Measurements from ENCODE around the gene MAPKAP1.

The MAPKAP1 gene

GRCh38 chr9:125534971-125535701 is 171.9 kb downstream of the MAPKAP1 start:
- Histone ChIP-seq H3K27me3 (ENCODE audit: control insufficient read depth in 1 of 2, insufficient read depth in 2 of 2, low read length in 2 of 2) (no peaks in the 10 kb centered on the region), H3K9me3 (ENCODE audit: control insufficient read depth in 1 of 2, low read length in 2 of 2) (no peaks in the 10 kb centered on the region), H3K27ac (ENCODE audit: low read depth, low read length) (no peak overlapping the region), H3K36me3 (ENCODE audit: control insufficient read depth in 1 of 2, insufficient read depth in 2 of 2, low read length in 2 of 2) (no peaks in the 10 kb centered on the region), H3K4me1 (ENCODE audit: control insufficient read depth in 1 of 2, insufficient read depth in 2 of 2, low read length in 2 of 2) (peaks cover 0 to 17% of the 10 kb centered on the region in 2 donors), H3K4me3 (ENCODE audit: low read depth in 1 of 2, low read length in 2 of 2) (no peak overlapping the region), H3K9ac (ENCODE audit: low read depth in 1 of 2, low read length in 2 of 2) (no peak overlapping the region)

- H3K4me1 ChIP-seq (ENCODE audit: control insufficient read depth in 1 of 2, insufficient read depth in 2 of 2, low read length in 2 of 2): peaks cover 0 to 24% of the 10 kb centered on the region in 2 donors
- H3K4me3 ChIP-seq (ENCODE audit: low read depth in 1 of 2, low read length in 2 of 2): no peak overlapping the region
- no peaks in the 10 kb centered on the region for H3K27me3 ChIP-seq (ENCODE audit: control insufficient read depth in 1 of 2, insufficient read depth in 2 of 2, low read length in 2 of 2)
- H3K9me3 ChIP-seq (ENCODE audit: control insufficient read depth in 1 of 2, low read length in 2 of 2): no peaks in the 10 kb centered on the region
- no peak overlapping the region for H3K27ac ChIP-seq (ENCODE audit: low read depth, low read length)
- no peaks in the 10 kb centered on the region for H3K36me3 ChIP-seq (ENCODE audit: control insufficient read depth in 1 of 2, insufficient read depth in 2 of 2, low read length in 2 of 2)
- H3K9ac ChIP-seq (ENCODE audit: low read depth in 1 of 2, low read length in 2 of 2): no peak overlapping the region
Measured at GRCh38 chr9:125532812-125533594, 174.0 kb downstream of the MAPKAP1 start.

DNA sequence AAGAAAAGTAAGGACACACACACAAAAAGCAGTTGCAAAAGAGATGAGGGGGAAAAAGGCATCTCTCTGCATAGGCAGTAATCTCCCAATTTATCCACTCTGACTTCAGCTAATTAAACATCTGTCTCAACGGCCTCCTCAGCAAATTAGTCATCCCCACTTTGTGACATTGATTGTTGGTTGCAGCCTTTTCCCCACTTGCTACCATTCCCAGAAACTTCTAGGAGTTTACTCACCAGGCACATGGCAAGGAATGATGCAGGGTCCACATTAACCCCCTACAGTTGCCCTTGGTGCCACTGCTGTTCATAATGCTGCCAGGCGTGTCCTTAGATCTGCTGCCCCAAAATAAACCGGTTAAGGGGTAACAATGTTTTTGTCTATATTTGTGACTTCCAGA is 174.6 kb downstream of the MAPKAP1 start:
- Histone ChIP-seq H3K27me3 (ENCODE audit: control insufficient read depth in 1 of 2, insufficient read depth in 2 of 2, low read length in 2 of 2) (no peaks in the 10 kb centered on the region), H3K9me3 (ENCODE audit: control insufficient read depth in 1 of 2, low read length in 2 of 2) (no peaks in the 10 kb centered on the region), H3K4me1 (ENCODE audit: control insufficient read depth in 1 of 2, insufficient read depth in 2 of 2, low read length in 2 of 2) (peaks cover 0 to 19% of the 10 kb centered on the region in 2 donors), H3K4me3 (ENCODE audit: low read depth in 1 of 2, low read length in 2 of 2) (no peak overlapping the region), H3K27ac (ENCODE audit: low read depth, low read length) (no peak overlapping the region), H3K9ac (ENCODE audit: low read depth in 1 of 2, low read length in 2 of 2) (no peak overlapping the region), H3K36me3 (ENCODE audit: control insufficient read depth in 1 of 2, insufficient read depth in 2 of 2, low read length in 2 of 2) (no peaks in the 10 kb centered on the region)

GRCh38 chr9:125529589-125530515 is 177.2 kb downstream of the MAPKAP1 start:
- Histone ChIP-seq H3K9ac (ENCODE audit: low read depth in 1 of 2, low read length in 2 of 2) (no peak overlapping the region), H3K4me3 (ENCODE audit: low read depth in 1 of 2, low read length in 2 of 2) (no peak overlapping the region), H3K4me1 (ENCODE audit: control insufficient read depth in 1 of 2, insufficient read depth in 2 of 2, low read length in 2 of 2) (peaks cover 0 to 21% of the 10 kb centered on the region in 2 donors), H3K27me3 (ENCODE audit: control insufficient read depth in 1 of 2, insufficient read depth in 2 of 2, low read length in 2 of 2) (no peaks in the 10 kb centered on the region), H3K27ac (ENCODE audit: low read depth, low read length) (no peak overlapping the region), H3K9me3 (ENCODE audit: control insufficient read depth in 1 of 2, low read length in 2 of 2) (no peaks in the 10 kb centered on the region), H3K36me3 (ENCODE audit: control insufficient read depth in 1 of 2, insufficient read depth in 2 of 2, low read length in 2 of 2) (no peaks in the 10 kb centered on the region)

GRCh38 chr9:125529107-125529506 is 177.9 kb downstream of the MAPKAP1 start:
- H3K9me3 ChIP-seq (ENCODE audit: control insufficient read depth in 1 of 2, low read length in 2 of 2): no peaks in the 10 kb centered on the region
- H3K9ac ChIP-seq (ENCODE audit: low read depth in 1 of 2, low read length in 2 of 2): no peak overlapping the region
- H3K4me1 ChIP-seq (ENCODE audit: control insufficient read depth in 1 of 2, insufficient read depth in 2 of 2, low read length in 2 of 2): peaks cover 0 to 26% of the 10 kb centered on the region in 2 donors
- H3K27me3 ChIP-seq (ENCODE audit: control insufficient read depth in 1 of 2, insufficient read depth in 2 of 2, low read length in 2 of 2): no peaks in the 10 kb centered on the region
- H3K27ac ChIP-seq (ENCODE audit: low read depth, low read length): no peak overlapping the region
- no peaks in the 10 kb centered on the region for H3K36me3 ChIP-seq (ENCODE audit: control insufficient read depth in 1 of 2, insufficient read depth in 2 of 2, low read length in 2 of 2)
- no peak overlapping the region for H3K4me3 ChIP-seq (ENCODE audit: low read depth in 1 of 2, low read length in 2 of 2)

- no peaks in the 10 kb centered on the region for H3K9me3 ChIP-seq (ENCODE audit: control insufficient read depth in 1 of 2, low read length in 2 of 2)
- no peak overlapping the region for H3K4me3 ChIP-seq (ENCODE audit: low read depth in 1 of 2, low read length in 2 of 2)
- no peaks in the 10 kb centered on the region for H3K36me3 ChIP-seq (ENCODE audit: control insufficient read depth in 1 of 2, insufficient read depth in 2 of 2, low read length in 2 of 2)
- H3K27ac ChIP-seq (ENCODE audit: low read depth, low read length): no peak overlapping the region
- no peak overlapping the region for H3K9ac ChIP-seq (ENCODE audit: low read depth in 1 of 2, low read length in 2 of 2)
- peaks cover under 1 to 26% of the 10 kb centered on the region in 2 donors for H3K4me1 ChIP-seq (ENCODE audit: control insufficient read depth in 1 of 2, insufficient read depth in 2 of 2, low read length in 2 of 2)
- H3K27me3 ChIP-seq (ENCODE audit: control insufficient read depth in 1 of 2, insufficient read depth in 2 of 2, low read length in 2 of 2): no peaks in the 10 kb centered on the region
Measured at GRCh38 chr9:125527471-125528002, 179.5 kb downstream of the MAPKAP1 start.

DNA sequence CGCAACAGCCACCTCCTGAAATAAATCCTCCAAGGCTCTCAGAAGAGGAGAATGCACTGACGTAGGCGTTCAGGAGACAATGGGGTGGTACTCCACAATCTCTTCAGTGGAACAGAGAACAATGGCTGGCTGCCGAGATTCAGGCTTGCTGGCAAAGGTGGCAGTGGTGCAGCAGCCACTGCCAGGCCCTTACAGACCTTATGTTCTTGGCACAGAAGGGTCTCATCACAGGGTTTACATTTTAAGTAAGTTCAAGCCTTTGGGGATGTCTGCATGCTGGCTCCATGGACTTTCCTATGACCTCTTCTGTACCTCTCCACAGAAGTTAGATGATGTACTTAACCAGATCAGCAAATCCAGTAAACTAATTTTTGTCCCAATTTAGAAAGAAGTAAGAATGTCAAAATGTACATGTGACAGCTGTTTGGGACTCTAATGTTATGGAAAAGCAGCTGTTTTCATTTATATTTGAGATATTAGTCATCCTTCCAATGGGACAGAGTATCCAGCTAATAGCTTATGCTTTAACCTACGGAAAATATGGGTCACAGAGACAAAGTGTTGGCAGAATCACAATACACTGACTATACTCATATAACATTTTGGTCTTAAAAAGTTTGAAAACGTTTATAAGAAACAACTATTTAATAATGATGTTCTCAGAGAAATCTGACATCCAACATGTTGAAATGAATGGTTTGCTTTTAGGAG is 180.9 kb downstream of the MAPKAP1 start:
- Histone ChIP-seq H3K36me3 (ENCODE audit: control insufficient read depth in 1 of 2, insufficient read depth in 2 of 2, low read length in 2 of 2) (no peaks in the 10 kb centered on the region), H3K9ac (ENCODE audit: low read depth in 1 of 2, low read length in 2 of 2) (no peak overlapping the region), H3K27me3 (ENCODE audit: control insufficient read depth in 1 of 2, insufficient read depth in 2 of 2, low read length in 2 of 2) (no peaks in the 10 kb centered on the region), H3K4me3 (ENCODE audit: low read depth in 1 of 2, low read length in 2 of 2) (no peak overlapping the region), H3K27ac (ENCODE audit: low read depth, low read length) (no peak overlapping the region), H3K4me1 (ENCODE audit: control insufficient read depth in 1 of 2, insufficient read depth in 2 of 2, low read length in 2 of 2) (peaks cover 7 to 40% of the 10 kb centered on the region in 2 donors), H3K9me3 (ENCODE audit: control insufficient read depth in 1 of 2, low read length in 2 of 2) (no peaks in the 10 kb centered on the region)

DNA sequence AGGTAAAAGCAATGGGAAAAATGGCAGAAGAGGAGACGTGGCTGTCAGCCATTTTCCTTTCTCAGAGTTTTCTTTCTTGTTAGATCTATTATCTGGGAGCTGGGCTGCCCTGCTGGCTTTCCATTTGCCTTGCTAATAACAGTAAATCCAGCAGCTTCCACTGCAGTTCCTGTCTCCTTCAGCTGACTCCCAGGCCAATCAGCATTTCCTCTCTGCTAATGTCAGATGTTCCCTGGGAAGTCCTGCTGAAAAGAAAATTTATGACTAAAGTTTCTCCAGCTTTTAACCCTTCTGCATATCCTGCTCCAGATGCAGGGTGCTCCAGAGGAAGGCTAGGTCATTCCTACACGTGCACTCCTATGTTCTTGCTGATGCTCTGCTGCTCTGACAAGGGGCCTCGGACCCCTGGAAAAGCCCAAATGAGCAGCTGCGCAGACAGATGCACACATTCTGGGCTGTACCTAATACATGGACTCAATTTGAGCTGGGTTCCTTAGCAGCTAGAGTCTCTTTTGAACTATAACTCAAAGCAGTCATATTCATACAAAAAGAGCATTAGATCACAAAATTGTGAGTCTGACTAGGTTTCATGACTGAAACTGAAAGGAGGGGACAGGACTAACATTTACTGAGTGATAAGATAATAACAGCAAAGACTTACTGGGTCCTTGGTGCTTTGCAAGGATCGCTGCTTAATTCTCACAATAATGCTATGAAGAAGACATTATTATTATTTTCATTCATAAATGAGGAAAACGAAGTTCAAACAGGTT is 182.2 kb downstream of the MAPKAP1 start:
- no peak overlapping the region for H3K27ac ChIP-seq (ENCODE audit: low read depth, low read length)
- H3K9me3 ChIP-seq (ENCODE audit: control insufficient read depth in 1 of 2, low read length in 2 of 2): no peaks in the 10 kb centered on the region
- no peak overlapping the region for H3K9ac ChIP-seq (ENCODE audit: low read depth in 1 of 2, low read length in 2 of 2)
- H3K27me3 ChIP-seq (ENCODE audit: control insufficient read depth in 1 of 2, insufficient read depth in 2 of 2, low read length in 2 of 2): no peaks in the 10 kb centered on the region
- H3K36me3 ChIP-seq (ENCODE audit: control insufficient read depth in 1 of 2, insufficient read depth in 2 of 2, low read length in 2 of 2): no peaks in the 10 kb centered on the region
- H3K4me3 ChIP-seq (ENCODE audit: low read depth in 1 of 2, low read length in 2 of 2): no peak overlapping the region
- peaks cover 7 to 34% of the 10 kb centered on the region in 2 donors for H3K4me1 ChIP-seq (ENCODE audit: control insufficient read depth in 1 of 2, insufficient read depth in 2 of 2, low read length in 2 of 2)

DNA sequence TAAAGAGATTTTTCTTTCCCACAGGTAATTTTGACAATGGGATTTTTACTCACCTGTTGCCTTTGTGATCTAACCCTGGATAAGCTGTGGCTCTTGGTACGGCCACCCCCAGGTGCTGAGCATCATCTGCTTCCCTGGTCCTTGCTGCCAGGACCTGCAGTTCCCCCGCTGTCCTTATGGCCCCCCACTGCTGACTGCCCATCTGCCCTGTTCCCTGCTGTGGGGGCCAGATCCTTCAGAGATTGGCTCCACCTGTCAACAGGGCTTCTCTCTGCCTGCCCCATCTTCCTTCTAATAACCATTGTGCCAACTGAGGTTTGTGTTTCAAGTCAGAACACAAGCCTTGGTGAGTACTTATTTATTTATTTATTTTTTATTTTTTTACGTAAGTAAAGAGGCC is 183.3 kb downstream of the MAPKAP1 start:
- peaks cover 7 to 29% of the 10 kb centered on the region in 2 donors for H3K4me1 ChIP-seq (ENCODE audit: control insufficient read depth in 1 of 2, insufficient read depth in 2 of 2, low read length in 2 of 2)

More for the DNA sequence above, 183.3 kb downstream of the MAPKAP1 start:
- H3K36me3 ChIP-seq (ENCODE audit: control insufficient read depth in 1 of 2, insufficient read depth in 2 of 2, low read length in 2 of 2): no peaks in the 10 kb centered on the region
- no peaks in the 10 kb centered on the region for H3K27me3 ChIP-seq (ENCODE audit: control insufficient read depth in 1 of 2, insufficient read depth in 2 of 2, low read length in 2 of 2)
- H3K9ac ChIP-seq (ENCODE audit: low read depth in 1 of 2, low read length in 2 of 2): no peak overlapping the region
- no peak overlapping the region for H3K4me3 ChIP-seq (ENCODE audit: low read depth in 1 of 2, low read length in 2 of 2)
- no peaks in the 10 kb centered on the region for H3K9me3 ChIP-seq (ENCODE audit: control insufficient read depth in 1 of 2, low read length in 2 of 2)
- no peak overlapping the region for H3K27ac ChIP-seq (ENCODE audit: low read depth, low read length)

Data from duodenal mucosa (tissue), 2 donors.